GM12891 (cell line): ENCODE data around the gene HOXB7.

ENCODE experiments used
- POLR2A ChIP-seq: IDR thresholded peaks from 2 replicates; pipeline ENCODE4 v1.6.1; 2011; ENCODE audit warnings: low read depth, low read length, control low read depth
- POLR2AphosphoS5 ChIP-seq: IDR thresholded peaks from 2 replicates; pipeline ENCODE4 v1.6.1; 2011; ENCODE audit warnings: low read depth, low read length, control low read depth
- SPI1 ChIP-seq: IDR thresholded peaks from 2 replicates; pipeline ENCODE4 v1.6.1; 2011; ENCODE audit warnings: low read depth, low read length, control low read depth

GRCh38 chr17:48583708-48584222 lies 27.1 kb downstream of the HOXB7 start:
- TF ChIP-seq POLR2AphosphoS5 (no peak), SPI1 (no peak), POLR2A (no peak)
